ENCODE measurements around the gene APC2. TPM values are rescaled to one million over a fixed set of nuclear protein-coding genes. Genes with fewer than 3 reads are reported as not detected.
A peak's percentile ranks its signal among the peaks of the same experiment; 100 is the strongest.

Gene APC2
- total and polyA plus RNA-seq, 7 donors: under 0.01 to 2.0 (median 1.1) TPM; not detected in 2

- intact Hi-C loops (cut with DNase I): no loop called here
- H3K27me3 ChIP-seq: peaks cover 67 to 97% (median 88%) of the 10 kb centered on the region in 3 donors
- TF ChIP-seq EP300 (IDR thresholded peaks at IDR 0.05) (no peak), CTCF (IDR thresholded peaks at IDR 0.05) (no peak), POLR2A (IDR thresholded peaks at IDR 0.05) (no peak), POLR2AphosphoS5 (IDR thresholded peaks at IDR 0.05) (no peak)
- peaks cover 0 to 9% (median 0%) of the 10 kb centered on the region in 4 donors for H3K36me3 ChIP-seq
- no peak for DNase-seq
- H3K4me1 ChIP-seq: peaks cover 0 to 66% (median 62%) of the 10 kb centered on the region in 4 donors
- 1% methylated on average over 67 of the region's 67 CpGs for WGBS, 2 donors
- H3K27ac ChIP-seq: no peak overlapping the region
- peak overlapping the region; percentile 4 to 42 (median 35) for H3K4me3 ChIP-seq
- H3K9me3 ChIP-seq: no peaks in the 10 kb centered on the region
Measured at GRCh38 chr19:1470305-1471009, 20.5 kb downstream of the APC2 start.

GRCh38 chr19:1471010-1471514 lies 21.1 kb downstream of the APC2 start:
- H3K27ac ChIP-seq: no peak overlapping the region
- peaks cover 0 to 13% (median 0%) of the 10 kb centered on the region in 4 donors for H3K36me3 ChIP-seq
- intact Hi-C loops (cut with DNase I): no loop called here
- no peak for DNase-seq
- H3K27me3 ChIP-seq: peaks cover 66 to 96% (median 82%) of the 10 kb centered on the region in 3 donors
- TF ChIP-seq CTCF (IDR thresholded peaks at IDR 0.05): no peak
- TF ChIP-seq POLR2A (IDR thresholded peaks at IDR 0.05): no peak
- TF ChIP-seq POLR2AphosphoS5 (IDR thresholded peaks at IDR 0.05): no peak
- TF ChIP-seq EP300 (IDR thresholded peaks at IDR 0.05): no peak
- 3 to 7% methylated on average over 28 of the region's 28 CpGs for WGBS, 2 donors
- peaks cover 0 to 60% (median 56%) of the 10 kb centered on the region in 4 donors for H3K4me1 ChIP-seq
- H3K4me3 ChIP-seq: peak overlapping the region in 3 of 4 donors; percentile 29 to 42 (median 41)
- no peaks in the 10 kb centered on the region for H3K9me3 ChIP-seq

- intact Hi-C loops (cut with DNase I): no loop called here
- Histone ChIP-seq H3K9me3 (no peaks in the 10 kb centered on the region), H3K36me3 (peaks cover 0 to 15% (median 0%) of the 10 kb centered on the region in 4 donors), H3K4me1 (peaks cover 0 to 54% (median 53%) of the 10 kb centered on the region in 4 donors), H3K27me3 (peaks cover 61 to 96% (median 76%) of the 10 kb centered on the region in 3 donors), H3K27ac (no peak overlapping the region), H3K4me3 (no peak overlapping the region)
- WGBS, 2 donors: 15 to 23% methylated on average over 24 of the region's 24 CpGs
- no peak for TF ChIP-seq EP300 (IDR thresholded peaks at IDR 0.05)
- no peak for DNase-seq
Measured at GRCh38 chr19:1471515-1472160, 21.7 kb downstream of the APC2 start.

GRCh38 chr19:1472231-1473084 lies 22.5 kb downstream of the APC2 start:
- peaks cover 52 to 89% (median 68%) of the 10 kb centered on the region in 3 donors for H3K27me3 ChIP-seq
- intact Hi-C loops (cut with DNase I): no loop called here
- no peaks in the 10 kb centered on the region for H3K9me3 ChIP-seq
- TF ChIP-seq EP300 (IDR thresholded peaks at IDR 0.05): no peak
- TF ChIP-seq POLR2A (IDR thresholded peaks at IDR 0.05): no peak
- peaks cover 0 to 19% (median 0%) of the 10 kb centered on the region in 4 donors for H3K36me3 ChIP-seq
- no peak overlapping the region for H3K27ac ChIP-seq
- H3K4me3 ChIP-seq: no peak overlapping the region
- H3K4me1 ChIP-seq: peaks cover 0 to 46% (median 46%) of the 10 kb centered on the region in 4 donors
- DNase-seq: no peak
- WGBS, 2 donors: 48 to 57% methylated on average over 44 of the region's 44 CpGs

GRCh38 chr19:1473085-1473851 lies 23.3 kb downstream of the APC2 start:
- TF ChIP-seq EP300 (IDR thresholded peaks at IDR 0.05): no peak
- TF ChIP-seq POLR2A (IDR thresholded peaks at IDR 0.05): no peak
- TF ChIP-seq POLR2AphosphoS5 (IDR thresholded peaks at IDR 0.05): no peak
- no peak for TF ChIP-seq CTCF (IDR thresholded peaks at IDR 0.05)
- Histone ChIP-seq H3K27me3 (peaks cover 44 to 80% (median 59%) of the 10 kb centered on the region in 3 donors), H3K9me3 (no peaks in the 10 kb centered on the region), H3K27ac (no peak overlapping the region), H3K36me3 (peaks cover 0 to 19% (median 0%) of the 10 kb centered on the region in 4 donors), H3K4me3 (no peak overlapping the region), H3K4me1 (peaks cover 0 to 46% (median 45%) of the 10 kb centered on the region in 4 donors)
- no peak for DNase-seq
- intact Hi-C loops (cut with DNase I): no loop called here
- 69 to 78% methylated on average over 20 of the region's 20 CpGs for WGBS, 2 donors

Measured in sigmoid colon (tissue), 7 donors.